Measurements from ENCODE around the gene EIF5A.

The EIF5A gene

DNA sequence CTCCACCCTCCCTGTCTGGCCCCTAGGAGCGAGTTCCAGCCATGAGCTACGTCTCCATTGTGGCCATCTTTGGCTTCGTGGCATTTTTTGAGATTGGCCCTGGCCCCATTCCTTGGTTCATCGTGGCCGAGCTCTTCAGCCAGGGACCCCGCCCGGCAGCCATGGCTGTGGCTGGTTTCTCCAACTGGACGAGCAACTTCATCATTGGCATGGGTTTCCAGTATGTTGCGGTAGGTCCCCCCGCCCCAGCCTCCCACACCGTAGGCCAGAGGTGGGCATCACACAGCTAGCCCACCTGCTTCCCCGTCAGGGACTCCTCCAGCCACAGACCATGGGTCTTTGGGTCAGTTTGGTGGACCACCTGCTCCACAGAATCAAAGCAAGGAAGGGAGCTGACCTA, 21.7 kb upstream of the EIF5A start:
- no peak for DNase-seq (ENCODE audit: low spot score)

DNA sequence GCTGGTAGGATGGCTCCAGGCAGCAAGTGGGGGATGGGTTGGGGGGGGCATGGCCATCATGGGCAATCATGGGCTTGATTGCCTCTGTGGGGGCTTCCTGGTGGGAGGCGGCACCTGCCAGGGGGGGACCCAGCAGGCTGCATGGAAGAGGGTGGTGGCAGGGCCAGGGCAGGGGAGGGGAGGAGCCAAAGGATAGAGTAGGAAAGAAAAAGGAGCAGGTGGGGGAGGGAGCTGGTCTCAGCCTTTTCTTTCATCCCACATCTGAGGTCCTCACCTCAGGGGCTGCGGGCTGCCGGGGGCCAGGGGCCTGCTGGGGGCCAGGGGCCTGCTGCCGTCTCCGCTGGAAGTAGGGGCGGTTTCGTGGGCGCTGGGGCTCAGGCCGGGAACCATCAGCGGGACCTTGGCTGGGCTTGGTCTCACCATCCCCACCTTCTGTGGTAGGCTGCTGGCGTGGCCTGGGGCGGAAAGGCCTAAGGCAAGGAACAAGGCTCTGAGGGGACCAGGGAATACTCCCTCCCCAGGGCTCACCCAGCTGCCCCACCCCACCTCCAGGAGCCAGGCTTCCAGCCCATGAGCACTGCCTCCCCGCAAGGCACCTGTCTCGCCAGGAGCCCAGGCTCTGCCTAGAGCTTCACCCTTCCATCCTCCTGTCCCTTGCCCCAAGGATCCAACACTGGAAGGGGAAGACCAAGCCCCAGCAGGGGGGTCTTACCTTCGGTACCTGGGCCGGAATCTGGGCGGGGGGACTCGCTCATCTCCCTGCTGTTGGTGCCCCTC, 18.0 kb upstream of the EIF5A start:
- DNase-seq (ENCODE audit: low spot score), result no peak

DNA sequence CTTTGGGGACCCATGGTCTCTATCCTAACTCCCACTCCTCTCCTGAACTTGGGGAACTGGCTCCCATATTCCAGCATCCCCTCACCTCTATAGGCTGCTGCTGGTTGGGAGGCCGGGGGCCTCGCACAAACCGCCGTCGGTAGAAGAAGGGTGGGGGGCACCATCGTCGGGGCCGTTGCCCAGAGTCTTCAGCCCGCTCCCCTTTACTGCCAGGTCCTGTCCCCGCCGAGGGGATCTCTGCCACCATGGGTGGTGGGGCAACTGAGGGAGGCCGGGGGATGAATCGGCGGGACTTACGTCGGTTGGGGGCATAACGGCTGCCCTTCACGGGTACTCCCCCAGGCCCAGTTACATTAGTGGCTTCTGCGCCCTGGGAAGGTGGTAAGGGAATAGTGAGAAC, 17.3 kb upstream of the EIF5A start:
- no peak for DNase-seq (ENCODE audit: low spot score)

DNA sequence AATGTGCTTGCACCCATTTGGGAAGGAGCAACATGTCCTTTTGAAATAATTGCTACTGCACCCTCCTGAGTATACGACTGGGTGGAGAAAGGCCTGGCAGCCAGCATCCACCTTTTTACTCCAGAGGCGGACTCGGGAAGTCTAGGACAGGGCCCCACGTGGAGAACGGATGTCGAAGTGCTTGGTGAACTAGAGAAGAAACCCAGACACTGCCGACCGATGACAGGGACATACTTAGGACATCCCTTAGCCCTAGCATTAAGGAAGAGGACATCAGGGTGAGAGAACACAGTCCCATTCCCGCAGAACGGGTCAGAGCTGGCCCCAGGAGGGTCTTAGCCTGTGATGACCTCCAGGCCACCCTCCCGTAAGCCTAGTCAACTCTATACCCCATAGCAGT, 16.7 kb upstream of the EIF5A start:
- no peak for DNase-seq (ENCODE audit: low spot score)

DNA sequence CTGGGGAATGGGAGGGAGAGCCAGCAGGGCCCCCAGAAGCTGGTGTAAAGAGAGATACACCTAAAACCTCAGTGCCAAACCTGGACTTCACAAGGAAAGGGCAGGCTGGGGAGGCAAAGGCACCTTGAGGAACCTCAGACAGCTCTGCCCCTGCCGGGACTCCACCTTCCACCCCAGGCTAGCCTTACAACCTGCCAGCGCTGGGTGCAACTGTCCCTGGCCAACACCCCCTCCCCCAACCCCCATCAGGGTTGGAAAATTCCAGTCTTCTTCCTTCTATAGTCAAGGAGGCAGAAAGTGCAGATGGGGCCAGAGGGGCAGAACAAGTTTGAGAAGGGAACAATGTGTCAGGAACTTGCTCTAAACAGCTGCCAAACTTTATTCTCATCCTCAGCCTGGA, 15.2 kb upstream of the EIF5A start:
- no peak for DNase-seq (ENCODE audit: low spot score)

DNA sequence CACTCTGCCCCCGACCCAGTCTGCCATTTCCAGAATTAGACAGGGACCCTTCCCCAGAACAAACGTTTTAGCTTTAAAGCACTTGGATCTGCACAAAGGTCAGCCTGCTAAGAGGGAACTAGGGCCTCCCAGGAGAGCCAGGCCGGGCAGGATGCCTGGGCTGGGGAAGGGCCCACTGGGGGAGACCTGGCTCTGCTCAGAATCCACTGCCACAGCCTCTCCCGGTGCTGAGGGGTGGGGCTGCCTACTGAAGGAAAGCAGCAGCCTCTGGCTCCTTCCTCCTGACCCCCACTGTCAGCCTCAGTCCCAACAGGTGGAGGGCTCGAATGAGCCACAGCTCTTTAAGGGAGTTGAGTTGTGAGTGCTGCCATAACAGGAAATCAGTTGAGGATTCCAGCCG, 14.7 kb upstream of the EIF5A start:
- no peak for DNase-seq (ENCODE audit: low spot score)

DNA sequence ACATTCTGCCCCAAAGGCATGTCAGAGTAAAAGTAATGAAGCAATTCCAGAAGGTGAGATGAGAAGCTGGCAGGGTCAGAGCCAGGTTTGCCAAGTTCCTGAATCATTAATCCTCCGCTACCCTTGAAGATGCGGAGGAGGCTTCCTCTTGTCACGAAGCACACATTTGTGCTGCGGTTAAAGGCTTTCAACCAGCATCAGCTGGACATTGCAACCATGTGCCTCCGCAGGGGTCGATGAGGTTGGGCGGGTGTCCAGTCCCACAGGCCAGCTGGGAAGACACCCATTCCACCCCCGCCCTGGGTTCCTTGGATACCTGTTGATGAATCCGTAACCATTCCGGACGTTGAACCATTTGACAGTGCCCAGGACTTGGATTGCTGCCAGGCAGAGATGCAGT, 14.3 kb upstream of the EIF5A start:
- DNase-seq (ENCODE audit: low spot score), result no peak

DNA sequence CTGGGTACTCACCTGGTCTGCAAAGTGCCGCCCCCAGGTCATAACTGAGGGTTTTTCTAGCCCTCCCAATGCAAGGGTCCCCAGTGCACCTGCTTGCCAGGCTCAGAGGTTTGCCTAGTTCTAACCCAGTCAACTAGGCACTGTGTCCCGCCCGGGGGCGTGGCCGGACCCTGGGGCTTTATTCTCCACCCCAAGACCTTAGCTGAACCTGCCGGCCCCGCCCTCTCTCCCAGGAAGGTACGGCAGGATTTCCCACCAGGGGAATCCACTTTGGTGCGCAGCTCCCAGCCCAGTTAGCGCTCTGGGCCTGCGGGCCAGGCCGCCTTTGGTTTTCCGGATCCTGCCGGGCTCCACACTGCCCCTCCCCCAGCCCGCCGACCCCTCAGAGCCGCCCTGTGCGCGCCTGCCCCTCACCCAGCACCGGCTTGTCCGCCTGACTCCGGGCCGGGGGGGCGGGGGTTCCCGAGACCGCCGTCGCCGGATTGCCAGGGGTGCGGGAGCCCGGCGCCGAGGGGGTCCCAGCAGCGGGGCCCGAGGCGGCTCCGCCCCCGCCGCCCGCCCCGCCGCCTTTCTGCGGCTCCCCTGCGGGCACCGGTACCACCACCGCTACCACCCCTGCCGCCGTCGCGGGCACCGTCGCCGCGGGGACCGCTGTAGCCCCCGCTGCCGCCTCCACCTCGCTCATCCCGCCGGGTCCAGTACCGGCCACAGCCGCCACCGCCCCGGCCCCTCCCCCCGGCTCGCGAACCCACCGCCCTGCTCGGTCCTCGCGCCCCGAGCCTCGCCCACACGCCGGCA, 13.4 kb upstream of the EIF5A start:
- DNase-seq (ENCODE audit: low spot score), result no peak

DNA sequence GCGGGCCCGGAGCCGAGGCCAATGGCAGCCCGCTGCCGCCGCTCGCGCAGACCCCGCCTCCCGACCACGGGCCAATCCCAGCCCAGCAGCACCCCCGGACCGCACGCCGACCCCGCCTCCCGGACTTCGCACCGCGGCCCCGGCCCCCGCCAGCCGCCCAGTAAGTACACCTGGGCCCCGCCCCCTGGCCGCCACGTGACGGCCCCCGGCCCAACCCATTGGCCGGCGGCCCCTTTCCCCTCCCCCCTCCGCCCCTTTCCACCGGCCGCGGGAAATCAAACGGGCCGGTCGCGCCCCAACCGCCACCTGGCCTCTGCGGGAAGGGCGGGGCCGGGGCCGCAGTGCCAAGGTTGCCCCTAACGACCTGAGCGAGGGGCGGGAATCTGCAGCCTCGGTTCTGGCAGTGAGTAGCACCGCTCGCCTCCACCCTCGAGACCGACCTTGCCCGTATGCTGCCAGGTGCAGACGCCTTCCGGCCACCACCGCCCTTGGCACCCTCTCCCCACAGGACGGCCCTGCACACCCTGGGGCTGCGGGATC, 12.7 kb upstream of the EIF5A start, which contains the start of gene YBX2:
Gene YBX2, minus strand, starts transcription at position 26 of the 540 bp plus-strand sequence. CDS start 139 bp downstream, outside the sequence.
- DNase-seq (ENCODE audit: low spot score), result no peak

DNA sequence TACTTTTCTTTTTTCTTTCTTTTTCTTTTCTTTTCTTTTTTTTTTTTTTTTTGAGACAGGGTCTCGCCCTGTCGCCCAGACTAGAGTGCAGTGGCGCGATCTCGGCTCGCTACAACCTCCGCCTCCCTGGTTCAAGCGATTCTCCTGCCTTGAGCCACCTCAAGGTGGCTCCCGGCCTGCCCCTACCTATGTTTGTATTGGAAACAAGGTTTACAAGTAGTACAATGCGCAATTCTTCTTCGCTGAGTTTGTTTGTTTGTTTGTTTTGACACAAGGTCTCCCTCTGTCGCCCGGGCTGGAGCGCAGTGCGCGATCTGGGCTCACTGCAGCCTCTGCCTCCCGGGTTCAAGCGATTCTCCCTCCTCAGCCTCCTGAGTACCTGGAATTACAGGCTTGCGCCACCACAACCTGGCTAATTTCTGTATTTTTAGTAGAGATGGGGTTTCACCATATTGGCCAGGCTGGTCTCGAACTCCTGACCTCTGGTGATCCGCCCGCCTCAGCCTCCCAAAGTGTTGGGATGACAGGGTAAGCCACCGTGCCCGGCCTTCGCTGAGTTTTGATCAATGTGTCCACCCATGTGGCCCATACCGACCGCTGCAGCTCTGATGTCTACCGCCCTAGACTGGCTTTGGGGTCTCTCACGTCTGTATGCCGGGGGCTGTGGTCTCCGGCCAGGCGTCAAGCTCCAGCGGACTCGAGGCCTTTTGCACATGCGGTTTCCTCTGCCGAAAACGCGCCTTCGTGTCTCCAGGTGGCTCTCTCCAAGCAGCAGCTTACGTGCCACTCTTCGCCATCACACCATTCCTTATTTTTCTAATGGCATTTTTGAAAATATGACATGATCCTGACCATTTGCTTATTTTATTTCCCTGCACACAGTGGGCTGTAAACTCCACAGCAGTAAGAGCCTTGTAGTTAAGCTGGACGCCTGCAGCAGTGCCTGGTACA, 11.9 kb upstream of the EIF5A start:
- no peak for DNase-seq (ENCODE audit: low spot score)

DNA sequence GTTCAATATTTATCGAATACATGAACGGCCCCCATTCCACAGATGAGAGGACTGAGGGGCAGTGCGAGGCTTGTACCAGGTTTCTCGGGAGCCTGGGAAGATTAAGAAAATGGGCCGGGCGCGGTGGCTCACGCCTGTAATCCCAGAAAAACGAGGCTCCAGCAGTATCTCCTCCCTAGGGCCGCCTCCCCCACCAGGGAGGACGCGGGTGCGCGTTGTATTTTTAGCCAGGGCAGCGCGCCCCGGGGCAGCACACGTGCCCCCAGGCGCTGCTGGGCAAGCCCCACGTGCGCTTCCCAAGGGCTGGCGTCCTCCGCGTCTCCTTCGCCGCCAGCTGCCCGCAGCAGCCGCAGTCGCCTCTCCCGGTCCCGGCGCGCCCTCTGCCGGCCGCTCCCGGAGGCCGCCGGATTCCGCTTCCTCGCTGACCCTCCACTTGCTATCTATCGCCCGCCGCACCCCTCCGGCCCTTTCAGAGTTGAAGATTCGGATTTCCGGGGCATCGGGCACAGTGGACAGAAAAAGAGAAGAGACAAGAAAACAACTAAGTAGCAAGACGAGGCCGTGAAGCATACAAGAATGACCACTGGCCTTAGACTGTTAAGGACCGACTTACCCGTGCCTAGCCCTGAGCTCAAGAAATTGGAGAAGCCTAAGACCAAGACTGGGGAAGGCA, 11.1 kb upstream of the EIF5A start:
- DNase-seq (ENCODE audit: low spot score), result peak; percentile 56

DNA sequence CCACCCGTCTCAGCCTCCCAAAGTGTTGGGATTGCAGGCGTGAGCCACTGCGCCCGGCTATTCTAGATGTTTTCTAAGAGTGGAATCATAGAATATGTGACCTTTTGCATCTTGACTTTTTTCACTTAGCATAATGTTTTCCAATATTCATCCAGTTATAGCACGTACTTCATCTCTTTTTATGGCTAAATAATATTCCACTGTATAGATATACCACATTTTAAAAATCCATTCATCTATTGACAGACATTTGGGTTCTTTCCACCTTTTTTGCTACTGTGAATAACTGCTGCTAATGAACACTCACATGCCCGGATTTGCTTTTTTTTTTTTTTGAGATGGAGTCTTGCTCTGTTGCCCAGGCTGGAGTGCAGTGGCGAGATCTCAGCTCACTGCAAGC, 3.2 kb upstream of the EIF5A start:
- DNase-seq (ENCODE audit: low spot score), result no peak

DNA sequence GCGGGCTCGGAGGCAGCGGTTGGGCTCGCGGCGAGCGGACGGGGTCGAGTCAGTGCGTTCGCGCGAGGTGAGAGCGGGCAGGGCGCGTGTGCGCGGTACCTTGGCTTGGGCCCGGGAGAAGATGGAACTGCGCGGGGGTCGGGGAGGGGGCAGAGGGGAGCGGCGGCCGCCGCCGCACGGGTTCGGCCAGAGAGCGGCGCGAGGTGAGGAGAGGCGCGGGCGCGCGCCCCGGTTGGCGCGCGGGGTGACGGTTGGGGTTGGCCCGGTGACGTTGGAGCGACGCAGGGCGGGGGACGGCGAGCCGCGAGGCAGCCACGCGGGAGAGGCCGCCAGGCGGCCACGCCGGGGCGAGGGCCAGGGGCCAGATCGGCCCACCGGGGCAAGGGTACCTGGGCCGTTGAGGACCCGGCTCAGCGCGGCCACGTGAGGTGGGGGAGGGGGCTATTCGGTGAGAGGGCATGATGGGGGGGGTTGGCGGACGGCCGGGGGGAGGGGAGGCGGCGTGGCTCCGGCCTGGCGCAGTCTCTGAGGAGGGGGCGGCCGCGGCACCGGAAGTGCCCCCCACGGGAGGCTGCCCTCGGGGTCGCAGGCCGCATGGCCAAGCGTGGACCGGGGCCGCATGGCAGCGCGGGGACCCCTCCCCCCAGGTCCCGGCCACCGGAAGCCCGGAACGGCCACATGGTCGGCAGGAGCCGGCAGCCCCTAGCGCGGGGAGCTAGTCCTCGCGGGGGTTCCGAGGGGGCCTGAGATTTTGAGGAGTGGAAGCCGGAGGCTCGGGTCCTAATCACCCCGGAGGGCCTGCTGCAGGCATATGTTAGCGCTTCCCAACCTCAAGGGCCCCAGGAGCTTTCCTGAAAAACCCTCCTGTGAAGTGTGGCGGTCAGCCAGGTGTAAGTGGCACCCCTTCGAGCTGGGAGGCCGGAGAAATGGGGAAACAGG, 527 bp downstream of the EIF5A start:
- peak; percentile 35 for DNase-seq (ENCODE audit: low spot score)

DNA sequence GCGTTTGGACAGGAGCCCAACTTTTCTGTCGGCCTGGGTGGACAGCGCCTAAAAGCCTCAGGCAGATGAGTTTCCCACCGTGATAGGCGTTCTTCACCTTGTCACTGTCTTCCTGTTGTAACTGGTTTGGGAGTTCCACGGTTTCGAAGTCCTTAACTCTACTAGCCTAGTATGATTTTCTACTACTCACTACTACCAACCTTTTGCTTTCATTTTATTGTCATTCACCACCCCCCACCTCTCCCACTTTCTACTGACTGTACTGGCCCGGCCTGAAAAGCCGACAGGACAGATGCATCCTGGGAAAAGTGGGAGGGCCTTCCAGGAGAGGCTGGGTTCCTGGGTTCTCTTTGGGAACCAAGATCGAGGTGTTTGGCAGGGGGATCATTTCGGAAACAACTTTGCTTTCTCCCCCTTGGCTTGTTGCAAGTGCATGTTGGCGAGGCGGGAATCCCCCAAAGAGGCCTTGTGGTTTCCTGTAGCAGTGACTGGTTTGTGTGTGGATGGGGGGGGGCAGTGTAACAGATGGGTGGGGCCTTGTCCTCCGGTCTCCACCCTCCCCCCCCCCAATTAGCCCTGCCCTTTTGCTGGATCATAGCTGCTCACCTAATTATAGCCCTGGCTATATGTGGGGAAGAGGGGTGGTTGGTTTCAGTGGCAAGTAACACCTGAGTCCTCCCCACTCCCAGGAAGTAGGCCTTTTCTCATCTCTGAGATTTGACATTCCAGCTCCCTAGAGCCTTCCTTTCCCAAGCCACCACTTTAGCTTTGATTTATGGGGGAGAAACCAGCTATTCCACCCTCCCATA, 1.4 kb downstream of the EIF5A start:
- peak; percentile 52 for DNase-seq (ENCODE audit: low spot score)

DNA sequence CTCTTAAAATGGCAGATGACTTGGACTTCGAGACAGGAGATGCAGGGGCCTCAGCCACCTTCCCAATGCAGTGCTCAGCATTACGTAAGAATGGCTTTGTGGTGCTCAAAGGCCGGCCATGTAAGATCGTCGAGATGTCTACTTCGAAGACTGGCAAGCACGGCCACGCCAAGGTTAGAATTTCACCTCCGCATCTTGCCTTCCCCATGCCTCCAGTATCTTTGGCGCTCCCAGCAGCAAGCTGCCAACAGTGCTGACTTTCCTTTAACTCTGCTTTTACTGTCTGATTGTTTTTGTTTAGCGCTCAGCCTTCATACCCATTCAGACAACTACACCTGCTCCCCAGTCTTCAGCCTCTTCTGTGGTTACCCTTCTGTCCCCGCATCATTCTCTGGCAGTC, 2.2 kb downstream of the EIF5A start:
- DNase-seq (ENCODE audit: low spot score), result no peak

DNA sequence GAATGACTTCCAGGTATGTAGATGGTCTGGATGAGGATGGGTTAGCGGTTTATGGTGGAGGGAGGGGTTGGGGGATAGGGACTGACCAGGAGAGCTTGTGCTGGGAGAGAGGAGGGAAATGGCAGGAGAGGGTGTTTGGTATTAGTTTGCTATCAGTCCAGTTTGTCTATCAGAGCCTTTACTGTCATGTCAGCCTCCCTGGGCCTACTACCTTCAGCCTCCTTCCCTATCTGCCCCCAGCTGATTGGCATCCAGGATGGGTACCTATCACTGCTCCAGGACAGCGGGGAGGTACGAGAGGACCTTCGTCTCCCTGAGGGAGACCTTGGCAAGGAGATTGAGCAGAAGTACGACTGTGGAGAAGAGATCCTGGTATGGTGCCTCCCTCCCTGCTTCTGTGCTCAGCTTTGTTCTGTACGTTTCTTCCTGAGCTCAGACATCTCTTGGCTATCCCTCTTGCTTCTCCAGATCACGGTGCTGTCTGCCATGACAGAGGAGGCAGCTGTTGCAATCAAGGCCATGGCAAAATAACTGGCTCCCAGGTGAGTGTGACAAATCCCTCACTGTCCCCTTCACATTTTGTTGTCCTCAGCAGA, 3.8 kb downstream of the EIF5A start:
- DNase-seq (ENCODE audit: low spot score), result no peak

DNA sequence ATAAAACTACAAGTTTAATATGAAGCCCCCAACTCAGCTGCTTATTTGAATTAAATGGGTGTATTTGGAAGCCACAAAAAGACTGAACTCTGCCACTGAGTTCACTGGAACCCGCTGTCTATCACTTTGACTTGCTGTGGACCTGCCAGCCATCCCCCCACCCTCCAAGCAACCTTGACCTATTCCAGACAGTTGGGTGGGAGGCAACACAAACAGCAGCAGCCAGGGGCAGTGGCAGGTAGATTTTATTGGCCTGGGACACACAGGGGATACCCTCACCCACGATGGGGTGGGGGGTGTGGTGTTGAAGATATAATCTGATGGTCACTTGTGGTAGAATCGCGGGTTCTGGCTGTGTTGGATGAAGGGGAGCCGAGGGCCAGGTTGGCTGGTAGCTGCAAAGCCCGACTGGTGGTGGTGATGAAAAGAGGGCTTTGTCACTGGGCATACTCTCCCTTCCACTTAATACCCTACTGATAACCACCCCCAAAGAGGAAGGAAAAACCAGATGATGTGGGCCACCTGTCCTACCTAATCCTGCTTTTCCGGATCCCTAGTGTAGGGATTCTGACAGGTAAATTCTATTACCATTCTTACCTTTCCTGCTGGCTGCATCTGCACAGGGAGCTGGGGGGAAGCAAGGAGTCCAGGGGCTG, 5.1 kb downstream of the EIF5A start:
- no peak for DNase-seq (ENCODE audit: low spot score)

DNA sequence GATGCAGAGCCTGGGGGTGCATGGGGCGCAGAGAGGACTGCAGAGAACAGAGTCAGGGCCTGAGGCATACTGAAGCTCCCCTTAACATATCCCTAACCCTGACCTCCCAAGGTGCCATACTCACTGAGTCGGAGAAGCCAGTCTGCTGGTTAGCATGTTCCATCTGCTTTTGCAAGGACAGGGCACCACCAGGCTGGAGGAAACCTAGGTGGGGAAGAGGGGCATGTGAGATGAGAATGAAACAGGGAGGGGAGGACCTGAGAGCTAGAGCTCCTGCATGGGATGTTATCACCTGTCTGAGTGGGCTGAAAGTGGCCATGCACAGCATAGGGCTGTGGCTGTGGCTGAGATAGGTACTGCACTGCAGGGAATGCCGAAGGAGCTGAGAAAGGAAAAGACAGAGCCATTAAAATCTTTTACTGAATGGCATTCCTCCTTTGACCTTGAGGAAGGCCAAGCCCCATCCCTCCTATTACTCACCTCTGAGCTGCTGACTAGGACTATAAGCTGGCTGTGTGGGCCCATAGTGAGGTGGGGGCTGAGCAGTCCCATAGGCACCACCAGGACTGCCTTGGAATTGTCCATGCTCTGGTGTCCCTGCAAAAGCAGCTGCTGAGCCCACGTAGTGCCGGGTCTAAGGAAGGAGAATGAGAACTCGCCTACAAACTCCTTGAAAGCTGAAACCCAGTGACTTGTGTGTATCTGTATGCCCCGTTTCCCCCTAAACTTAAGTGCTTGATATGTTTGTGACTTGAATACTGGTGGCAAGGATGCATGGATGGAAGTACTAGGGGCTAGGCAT, 5.9 kb downstream of the EIF5A start:
- no peak for DNase-seq (ENCODE audit: low spot score)

Measured in putamen (tissue), 1 donor.